Skeletal muscle tissue (tissue), 4 donors: Measurements from ENCODE around the gene SCGB1D2. TPM values are rescaled to one million over a fixed set of nuclear protein-coding genes. Genes with fewer than 3 reads are reported as not detected.

ENCODE experiments used
- H3K27ac ChIP-seq: one replicate; pipeline ENCODE4 v1.7.0; 2013; ENCODE audit warnings: mild to moderate bottlenecking, low read depth, low read length, inconsistent platforms
- H3K27me3 ChIP-seq, 3 donors: one replicate each; pipeline ENCODE4 v1.7.0; 2013; ENCODE audit warnings: low read length in 3 of 3; ENCODE audit not compliant: control insufficient read depth in 3 of 3, insufficient read depth in 3 of 3
- H3K36me3 ChIP-seq, 3 donors: one replicate each; pipeline ENCODE4 v1.7.0; 2013; ENCODE audit warnings: low read length in 3 of 3; ENCODE audit not compliant: control insufficient read depth in 3 of 3, insufficient read depth in 3 of 3
- H3K4me1 ChIP-seq, 3 donors: one replicate each; pipeline ENCODE4 v1.7.0; 2013; ENCODE audit warnings: low read length in 3 of 3, mild to moderate bottlenecking in 3 of 3; ENCODE audit not compliant: control insufficient read depth in 3 of 3, insufficient read depth in 3 of 3
- H3K4me3 ChIP-seq, 3 donors: one replicate each; pipeline ENCODE4 v1.7.0; 2013; ENCODE audit warnings: low read length in 3 of 3
- H3K9ac ChIP-seq, 3 donors: one replicate each; pipeline ENCODE4 v1.7.0; 2013; ENCODE audit warnings: low read length in 3 of 3, mild to moderate bottlenecking in 3 of 3, moderate library complexity in 2 of 3, low read depth in 1 of 3
- H3K9me3 ChIP-seq, 3 donors: one replicate each; pipeline ENCODE4 v1.7.0; 2013; ENCODE audit warnings: low read length in 3 of 3; ENCODE audit not compliant: control insufficient read depth in 3 of 3
- total RNA-seq: library from RNA; depleted of rRNA; stranded (reverse); fragments of >200 nt; gene quantifications from one replicate; pipeline ENCODE4 v1.2.3, GENCODE V29; 2014
- donor health status: Osteomylitis.

SCGB1D2 gene
- total RNA-seq, 1 donor from 2014 or later = not detected

DNA sequence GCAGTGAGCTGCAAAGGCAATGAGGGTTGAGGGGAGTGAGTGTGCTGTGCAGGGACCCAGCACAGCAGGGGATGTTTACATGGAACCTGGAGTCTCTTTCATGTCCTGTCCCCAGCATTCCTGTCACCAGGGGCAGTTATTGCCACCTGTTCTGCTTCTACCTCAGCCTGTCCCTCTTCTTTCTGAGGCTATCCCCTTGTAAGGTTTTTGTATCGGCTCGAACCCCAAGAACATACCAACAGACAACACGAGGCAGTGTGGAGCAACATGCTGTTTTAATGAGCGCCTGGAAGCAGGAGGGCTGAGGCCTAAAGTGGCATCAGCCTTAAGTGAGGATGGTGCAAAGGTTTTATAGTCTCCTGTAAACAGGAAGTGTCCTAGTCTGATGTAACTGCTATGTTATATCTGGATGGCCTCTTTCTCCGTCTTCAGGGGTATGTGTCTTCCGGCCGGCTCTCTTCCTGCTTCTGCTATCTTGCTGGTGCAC is 31.8 kb downstream of the SCGB1D2 start:
- H3K9ac ChIP-seq = no peak overlapping the region
- no peak overlapping the region for H3K27ac ChIP-seq
- no peaks in the 10 kb centered on the region for H3K36me3 ChIP-seq
- no peak overlapping the region for H3K4me3 ChIP-seq
- H3K27me3 ChIP-seq = peaks cover 0 to 7% (median under 1%) of the 10 kb centered on the region in 3 donors
- H3K4me1 ChIP-seq = no peaks in the 10 kb centered on the region
- H3K9me3 ChIP-seq = no peaks in the 10 kb centered on the region

DNA sequence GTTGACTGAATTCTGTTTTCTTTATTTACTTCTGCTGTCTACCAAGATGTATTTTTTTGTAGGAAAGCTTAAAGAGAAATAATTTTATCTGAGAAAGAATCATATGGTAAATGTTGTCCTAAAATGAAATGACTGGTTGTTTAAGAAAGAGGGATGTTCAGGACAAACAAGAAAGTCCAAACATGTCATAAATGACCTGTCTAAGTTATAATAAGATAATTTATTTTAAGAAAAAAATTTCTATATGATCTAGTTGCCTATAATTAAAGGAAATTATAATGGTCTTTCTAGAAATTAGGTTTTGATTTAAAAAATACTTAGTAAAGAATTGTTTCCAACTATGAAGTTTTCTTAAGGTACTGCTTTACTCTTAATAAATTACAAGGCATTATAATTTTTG is 38.4 kb downstream of the SCGB1D2 start:
- no peaks in the 10 kb centered on the region for H3K27me3 ChIP-seq
- no peak overlapping the region for H3K9ac ChIP-seq
- H3K9me3 ChIP-seq = no peaks in the 10 kb centered on the region
- no peaks in the 10 kb centered on the region for H3K4me1 ChIP-seq
- H3K36me3 ChIP-seq = no peaks in the 10 kb centered on the region
- no peak overlapping the region for H3K4me3 ChIP-seq
- H3K27ac ChIP-seq = no peak overlapping the region

Other genes with a start within 250 kb of the SCGB1D2 start
- gene INCENP, start 118.2 kb upstream of the SCGB1D2 start, total RNA-seq = 6.8 TPM
- gene SCGB1D1, start 52.0 kb upstream of the SCGB1D2 start, total RNA-seq = not detected
- not detected for gene SCGB2A1, start 33.6 kb upstream of the SCGB1D2 start, total RNA-seq
- not detected for gene SCGB2A2, start 27.9 kb downstream of the SCGB1D2 start, total RNA-seq
- gene SCGB1D4, start 56.8 kb downstream of the SCGB1D2 start, total RNA-seq = not detected
- gene ASRGL1, start 95.2 kb downstream of the SCGB1D2 start, total RNA-seq = 3.7 TPM
- not detected for gene SCGB1A1, start 176.8 kb downstream of the SCGB1D2 start, total RNA-seq